Muscle of leg (tissue), 16 donors: Measurements from ENCODE around the gene UHRF2. TPM values are rescaled to one million over a fixed set of nuclear protein-coding genes. Genes with fewer than 3 reads are reported as not detected.
A peak's percentile ranks its signal among the peaks of the same experiment; 100 is the strongest.
"Not testable (repeated sequence)": the region's sequence is repeated elsewhere in the genome, so short reads cannot be mapped to it uniquely, and the experiment has no call there.

Experiments
- DNase-seq: peaks from one replicate; pipeline ENCODE4 v3.0.0; 2013
- H3K27ac ChIP-seq: one replicate; pipeline ENCODE4 v1.5.1; 2013; ENCODE audit warnings: mild to moderate bottlenecking, low read length, control low read depth
- H3K27me3 ChIP-seq: one replicate; pipeline ENCODE4 v1.6.1; 2013; ENCODE audit warnings: low read length; ENCODE audit not compliant: control insufficient read depth, insufficient read depth
- H3K36me3 ChIP-seq: one replicate; pipeline ENCODE4 v1.6.1; 2013; ENCODE audit warnings: low read length; ENCODE audit not compliant: control insufficient read depth, insufficient read depth
- H3K4me1 ChIP-seq: one replicate; pipeline ENCODE4 v1.6.1; 2013; ENCODE audit warnings: low read length; ENCODE audit not compliant: control insufficient read depth, insufficient read depth
- H3K4me3 ChIP-seq: one replicate; pipeline ENCODE4 v1.5.1; 2013; ENCODE audit warnings: low read length, control low read depth
- H3K9me3 ChIP-seq: replicated peaks from 2 replicates; pipeline ENCODE4 v1.6.1; 2013; ENCODE audit warnings: low read depth, low read length; ENCODE audit not compliant: control insufficient read depth
- WGBS: methylation state at CpG from one replicate; pipeline ENCODE4 v1.1.5; 2013; ENCODE audit warnings: missing lambda C conversion rate; ENCODE audit not compliant: insufficient coverage; 5-methylcytosine and 5-hydroxymethylcytosine counted together
- long read RNA-seq, 11 donors: transcript quantifications; one replicate each; lab custom pipeline, GENCODE V29; 2026
- polyA plus RNA-seq, 8 donors: library from polyadenylated mRNA; unstranded; fragments of 120-200 nt; gene quantifications; one replicate each; pipeline versions ENCODE4 v1.2.1 to v1.2.3, GENCODE V29; 2013; ENCODE audit warnings: inconsistent platforms in 1 of 8, low replicate concordance in 1 of 8; ENCODE audit not compliant: insufficient read length in 8 of 8, insufficient read depth in 1 of 8
- total RNA-seq: library from RNA; stranded (reverse); fragments of 120-200 nt; gene quantifications from one replicate; pipeline ENCODE4 v1.2.4, GENCODE V29; 2013

Gene UHRF2, protein sequence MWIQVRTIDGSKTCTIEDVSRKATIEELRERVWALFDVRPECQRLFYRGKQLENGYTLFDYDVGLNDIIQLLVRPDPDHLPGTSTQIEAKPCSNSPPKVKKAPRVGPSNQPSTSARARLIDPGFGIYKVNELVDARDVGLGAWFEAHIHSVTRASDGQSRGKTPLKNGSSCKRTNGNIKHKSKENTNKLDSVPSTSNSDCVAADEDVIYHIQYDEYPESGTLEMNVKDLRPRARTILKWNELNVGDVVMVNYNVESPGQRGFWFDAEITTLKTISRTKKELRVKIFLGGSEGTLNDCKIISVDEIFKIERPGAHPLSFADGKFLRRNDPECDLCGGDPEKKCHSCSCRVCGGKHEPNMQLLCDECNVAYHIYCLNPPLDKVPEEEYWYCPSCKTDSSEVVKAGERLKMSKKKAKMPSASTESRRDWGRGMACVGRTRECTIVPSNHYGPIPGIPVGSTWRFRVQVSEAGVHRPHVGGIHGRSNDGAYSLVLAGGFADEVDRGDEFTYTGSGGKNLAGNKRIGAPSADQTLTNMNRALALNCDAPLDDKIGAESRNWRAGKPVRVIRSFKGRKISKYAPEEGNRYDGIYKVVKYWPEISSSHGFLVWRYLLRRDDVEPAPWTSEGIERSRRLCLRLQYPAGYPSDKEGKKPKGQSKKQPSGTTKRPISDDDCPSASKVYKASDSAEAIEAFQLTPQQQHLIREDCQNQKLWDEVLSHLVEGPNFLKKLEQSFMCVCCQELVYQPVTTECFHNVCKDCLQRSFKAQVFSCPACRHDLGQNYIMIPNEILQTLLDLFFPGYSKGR
- 32.8 TPM for total RNA-seq
- polyA plus RNA-seq = 10 to 100 TPM; 27.3 to 38.6 (median 29.9) TPM
- long read RNA-seq, donor 1, partial matches to known transcripts = 0 of 1 reads
- long read RNA-seq, donor 1, other reads (novel, unspliced or antisense) = 0 of 1 reads
- long read RNA-seq, donor 2 = 0 reads
- long read RNA-seq, donor 3, partial matches to known transcripts = 0 of 2 reads
- long read RNA-seq, donor 3, other reads (novel, unspliced or antisense) = 0 of 2 reads
- long read RNA-seq, donor 4, partial matches to known transcripts = 0 of 1 reads
- long read RNA-seq, donor 4, other reads (novel, unspliced or antisense) = 0 of 1 reads
- long read RNA-seq, donor 5, partial matches to known transcripts = 0 of 3 reads
- long read RNA-seq, donor 5, other reads (novel, unspliced or antisense) = 0 of 3 reads
- long read RNA-seq, donor 6, partial matches to known transcripts = 0 of 3 reads
- long read RNA-seq, donor 6, other reads (novel, unspliced or antisense) = 0 of 3 reads
- long read RNA-seq, donor 7, partial matches to known transcripts = 0 of 1 reads
- long read RNA-seq, donor 7, other reads (novel, unspliced or antisense) = 0 of 1 reads
- long read RNA-seq, donor 8, partial matches to known transcripts = 12 of 14 reads
- long read RNA-seq, donor 8, other reads (novel, unspliced or antisense) = 0 of 14 reads
- long read RNA-seq, donor 9, partial matches to known transcripts = 0 of 1 reads
- long read RNA-seq, donor 9, other reads (novel, unspliced or antisense) = 0 of 1 reads
- long read RNA-seq, donor 10, partial matches to known transcripts = 0 of 3 reads
- long read RNA-seq, donor 10, other reads (novel, unspliced or antisense) = 0 of 3 reads
- long read RNA-seq, donor 11, partial matches to known transcripts = 0 of 2 reads
- long read RNA-seq, donor 11, other reads (novel, unspliced or antisense) = 0 of 2 reads

DNA sequence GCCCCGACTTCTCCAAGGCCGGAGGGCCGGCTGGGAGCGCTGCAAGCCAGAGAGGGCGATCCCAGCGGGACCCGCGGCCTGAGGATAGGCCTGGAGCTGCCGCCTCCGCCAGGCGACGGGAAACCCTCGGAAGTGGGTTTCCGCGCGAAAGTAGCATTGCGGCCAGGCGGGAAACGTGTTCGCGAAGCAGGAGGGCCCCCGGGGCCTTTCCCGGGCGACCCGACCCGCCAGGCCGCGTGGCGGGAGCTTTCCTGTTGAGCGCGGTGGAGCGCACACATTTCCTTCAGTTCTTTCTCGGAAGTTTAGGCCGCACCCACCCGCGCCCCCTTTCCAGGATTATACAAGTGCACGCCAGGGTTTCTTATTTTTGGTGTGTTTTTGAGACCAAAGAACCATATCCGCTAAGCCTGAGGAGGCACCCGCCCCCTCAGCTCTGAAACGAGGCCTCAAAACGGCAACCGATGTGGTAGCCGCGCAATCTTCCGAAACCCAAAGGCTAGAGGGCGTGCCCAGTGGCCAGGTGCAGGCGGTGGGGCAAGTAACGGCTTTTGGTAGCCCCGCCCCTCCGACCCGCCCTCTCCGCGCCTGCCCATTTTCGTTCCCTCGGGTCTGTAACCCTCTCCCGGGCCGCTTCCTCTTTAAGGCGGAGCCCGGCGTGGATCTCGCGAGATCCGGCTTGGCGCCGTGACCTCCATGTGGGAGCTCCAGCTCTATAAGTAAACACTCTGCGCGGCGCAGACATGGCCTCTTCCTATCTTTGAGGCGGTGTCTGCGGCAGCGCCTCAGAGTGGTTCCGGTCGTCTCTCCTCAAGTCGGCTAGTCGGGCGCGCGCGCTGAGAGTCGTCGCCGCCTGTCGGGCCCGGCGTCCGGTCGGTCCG, at the start of gene UHRF2:
Gene UHRF2 (plus strand): TSS at position 713 of the 878 bp plus-strand sequence. CDS start 292 bp downstream, outside the sequence.
- Histone ChIP-seq H3K36me3 (peaks cover 6% of the 10 kb centered on the region), H3K9me3 (no peaks in the 10 kb centered on the region), H3K27ac (peak within 1 kb of the TSS; percentile 93), H3K4me3 (peak within 1 kb of the TSS; percentile 80), H3K4me1 (peaks cover 11% of the 10 kb centered on the region), H3K27me3 (no peaks in the 10 kb centered on the region)
- DNase-seq = peak; percentile 99
- WGBS = under 1% methylated on average over 79 of the region's 88 CpGs

DNA sequence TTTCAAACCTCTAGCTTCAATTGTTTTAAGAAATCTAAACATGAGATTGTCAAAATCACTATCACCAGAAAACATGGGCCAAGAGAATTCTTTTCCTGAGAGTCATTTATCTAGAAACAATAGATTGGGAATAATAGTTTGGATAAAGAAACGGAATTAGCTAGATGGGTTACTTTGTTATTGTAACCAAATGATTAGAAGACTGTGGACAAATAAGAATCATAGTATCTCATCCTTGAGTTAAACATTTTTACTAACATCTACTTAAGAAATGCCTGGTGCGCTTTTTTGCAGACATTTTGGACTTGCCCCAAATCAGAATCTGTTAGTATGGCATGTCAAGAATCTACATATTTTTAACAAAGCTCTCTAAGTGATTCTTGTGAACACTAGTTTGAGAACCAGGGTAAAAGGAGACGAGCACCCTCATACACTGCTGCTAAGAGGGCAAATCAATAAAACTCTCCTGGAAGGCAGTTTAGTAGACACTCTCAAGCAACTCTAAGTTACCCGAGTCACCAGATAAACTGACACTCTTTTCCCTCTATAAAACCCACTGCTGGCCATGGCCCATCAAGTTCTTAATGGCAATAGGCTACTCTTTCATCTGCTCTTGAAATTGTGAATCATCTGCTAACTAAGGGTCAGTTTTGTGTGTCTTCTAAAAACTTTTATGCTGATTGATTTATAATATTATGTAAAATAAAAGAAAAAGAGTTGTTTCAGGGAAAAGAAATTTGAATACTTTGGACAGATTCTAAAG, 45.7 kb upstream of the UHRF2 start:
- H3K27ac ChIP-seq = no peak overlapping the region
- H3K27me3 ChIP-seq = no peaks in the 10 kb centered on the region
- 8% methylated on average over 2 of the region's 4 CpGs for WGBS
- no peaks in the 10 kb centered on the region for H3K36me3 ChIP-seq
- DNase-seq = no peak
- peaks cover 3% of the 10 kb centered on the region for H3K9me3 ChIP-seq
- H3K4me3 ChIP-seq = no peak overlapping the region
- H3K4me1 ChIP-seq = no peaks in the 10 kb centered on the region

DNA sequence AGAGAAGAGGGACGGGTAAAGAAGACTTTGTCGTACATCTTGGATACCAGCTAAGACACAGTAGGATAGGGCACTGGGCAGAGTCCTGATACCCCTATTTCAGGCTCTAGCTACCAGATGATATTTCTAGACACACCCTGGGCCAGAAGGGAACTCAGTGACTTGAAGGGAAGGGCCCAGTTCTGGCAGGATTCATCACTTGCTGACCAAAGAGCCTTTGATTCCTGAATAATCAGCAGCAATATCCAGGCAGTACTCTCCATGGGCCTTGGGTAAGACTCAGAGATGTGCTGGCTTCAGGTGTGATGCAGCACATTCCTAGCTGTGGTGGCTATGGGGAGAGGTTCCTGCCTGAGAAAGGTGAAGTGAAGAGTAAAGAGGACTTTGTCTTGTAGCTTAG, 44.2 kb upstream of the UHRF2 start:
- peaks cover 5% of the 10 kb centered on the region for H3K9me3 ChIP-seq
- no peaks in the 10 kb centered on the region for H3K27me3 ChIP-seq
- H3K36me3 ChIP-seq = no peaks in the 10 kb centered on the region
- H3K4me1 ChIP-seq = no peaks in the 10 kb centered on the region
- no peak for DNase-seq
- H3K27ac ChIP-seq = no peak overlapping the region
- no peak overlapping the region for H3K4me3 ChIP-seq
- WGBS = no CpG with 5 or more reads among the region's 2 CpGs

DNA sequence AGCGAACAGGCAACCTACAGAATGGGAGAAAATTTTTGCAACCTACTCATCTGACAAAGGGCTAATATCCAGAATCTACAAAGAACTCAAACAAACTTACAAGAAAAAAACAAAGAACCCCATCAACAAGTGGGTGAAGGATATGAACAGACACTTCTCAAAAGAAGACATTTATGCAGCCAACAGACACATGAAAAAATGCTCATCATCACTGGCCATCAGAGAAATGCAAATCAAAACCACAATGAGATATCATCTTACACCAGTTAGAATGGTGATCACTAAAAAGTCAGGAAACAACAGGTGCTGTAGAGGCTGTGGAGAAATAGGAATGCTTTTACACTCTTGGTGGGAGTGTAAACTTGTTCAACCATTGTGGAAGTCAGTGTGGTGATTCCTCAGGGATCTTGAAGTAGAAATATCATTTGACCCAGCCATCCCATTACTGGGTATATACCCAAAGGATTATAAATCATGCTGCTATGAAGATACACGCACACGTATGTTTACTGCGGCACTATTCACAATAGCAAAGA, 31.5 kb upstream of the UHRF2 start:
- H3K4me3 ChIP-seq, H3K36me3 ChIP-seq, H3K27ac ChIP-seq, H3K4me1 ChIP-seq, H3K27me3 ChIP-seq, H3K9me3 ChIP-seq, DNase-seq: not testable (repeated sequence)
- no CpG with 5 or more reads among the region's 4 CpGs for whole genome bisulfite sequencing

DNA sequence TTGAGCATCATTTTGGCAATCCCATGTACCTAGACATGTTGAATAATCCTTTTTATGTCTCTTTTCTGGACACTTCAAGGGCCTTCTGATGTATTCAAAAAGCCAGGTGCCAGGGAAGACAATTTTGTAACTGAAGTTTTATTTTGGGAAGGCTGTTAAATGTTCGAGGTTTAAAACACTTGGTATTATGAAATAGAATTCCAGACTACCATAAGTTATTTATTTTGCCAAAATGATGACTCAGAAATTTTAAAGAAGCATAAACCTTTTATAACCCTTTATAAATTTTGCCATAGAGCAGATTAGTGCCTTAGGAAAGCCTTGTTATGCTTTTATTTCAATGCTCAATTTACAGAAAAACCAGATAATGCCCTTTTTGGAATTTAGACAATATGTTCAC, 30.3 kb upstream of the UHRF2 start:
- Histone ChIP-seq H3K4me1 (no peaks in the 10 kb centered on the region), H3K27me3 (no peaks in the 10 kb centered on the region), H3K4me3 (no peak overlapping the region), H3K36me3 (no peaks in the 10 kb centered on the region), H3K27ac (no peak overlapping the region), H3K9me3 (no peaks in the 10 kb centered on the region)
- WGBS = no CpG with 5 or more reads among the region's 1 CpG
- no peak for DNase-seq

DNA sequence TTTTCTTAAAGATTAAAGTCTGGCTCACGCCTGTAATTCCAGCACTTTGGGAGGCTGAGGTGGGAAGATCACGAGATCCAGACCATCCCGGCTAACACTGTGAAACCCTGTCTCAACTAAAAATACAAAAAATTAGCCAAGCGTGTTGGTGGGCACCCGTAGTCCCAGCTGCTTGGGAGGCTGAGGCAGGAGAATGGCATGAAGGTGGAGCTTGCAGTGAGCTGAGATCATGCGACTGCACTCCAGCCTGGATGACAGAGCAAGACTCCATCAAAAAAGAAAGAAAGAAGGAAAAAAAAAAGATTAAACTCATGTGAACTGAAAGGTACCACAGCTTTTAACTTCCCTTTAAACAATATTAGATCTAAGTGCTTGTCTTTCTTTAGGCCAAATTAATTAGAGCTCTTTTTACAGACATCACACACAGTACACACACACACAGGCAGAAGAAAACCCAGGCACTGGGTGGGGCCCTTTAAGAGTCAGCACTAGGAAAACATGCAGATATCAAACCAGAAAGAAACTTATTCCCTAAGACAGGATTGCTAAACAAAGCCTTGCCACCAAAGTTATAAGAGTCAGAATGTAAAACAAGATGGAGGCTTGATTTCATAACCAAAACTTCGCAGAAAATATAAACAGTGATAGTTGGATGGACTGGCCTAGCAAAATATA, 29.3 kb upstream of the UHRF2 start:
- Histone ChIP-seq H3K36me3 (no peaks in the 10 kb centered on the region), H3K9me3 (no peaks in the 10 kb centered on the region), H3K4me1 (no peaks in the 10 kb centered on the region), H3K4me3 (no peak overlapping the region), H3K27me3 (no peaks in the 10 kb centered on the region), H3K27ac (no peak overlapping the region)
- DNase-seq = no peak
- 75% methylated on average over 2 of the region's 7 CpGs for WGBS

DNA sequence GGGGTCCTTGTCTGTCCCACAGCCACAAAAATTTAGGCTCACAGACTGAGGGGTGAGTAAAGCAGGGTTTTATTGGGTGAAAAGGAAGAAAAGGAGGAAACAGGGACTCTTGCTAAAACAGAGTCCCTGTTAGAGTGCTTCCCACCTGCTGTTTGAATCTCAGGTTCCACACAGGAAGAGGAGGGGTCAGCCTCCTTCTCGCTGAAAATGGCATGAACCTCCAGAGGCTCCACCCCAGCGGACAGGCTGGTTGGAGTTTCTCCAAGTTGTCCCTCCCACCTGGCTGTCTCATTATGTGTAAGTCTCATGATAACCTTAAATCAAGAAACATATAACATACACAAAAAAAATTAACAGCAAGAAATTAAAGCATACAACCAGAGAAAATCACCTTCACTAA, 28.3 kb upstream of the UHRF2 start:
- no peaks in the 10 kb centered on the region for H3K9me3 ChIP-seq
- no peaks in the 10 kb centered on the region for H3K27me3 ChIP-seq
- no peak overlapping the region for H3K27ac ChIP-seq
- no CpG with 5 or more reads among the region's 2 CpGs for WGBS
- H3K4me1 ChIP-seq = no peaks in the 10 kb centered on the region
- H3K4me3 ChIP-seq = no peak overlapping the region
- no peak for DNase-seq
- no peaks in the 10 kb centered on the region for H3K36me3 ChIP-seq

DNA sequence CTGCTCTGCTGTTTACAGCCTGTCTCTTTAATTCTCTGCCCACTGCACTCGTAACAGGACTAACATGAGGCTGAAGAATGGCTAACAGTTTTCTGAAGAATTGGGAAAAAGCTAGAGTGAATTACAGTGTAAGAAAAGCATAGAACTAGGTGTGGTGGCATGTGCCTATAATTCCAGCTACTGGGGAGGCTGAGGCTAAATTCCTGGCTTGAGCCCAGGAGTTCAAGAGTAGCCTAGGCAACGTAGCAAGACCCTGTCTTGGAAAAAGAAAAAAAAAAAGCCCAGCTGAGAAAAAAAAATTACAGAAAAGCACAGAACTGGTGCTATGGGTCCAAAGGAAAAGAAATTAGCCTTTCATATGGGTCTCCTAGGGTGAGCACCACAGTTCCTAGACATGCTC, 13.9 kb upstream of the UHRF2 start:
- H3K9me3 ChIP-seq = no peaks in the 10 kb centered on the region
- no peaks in the 10 kb centered on the region for H3K4me1 ChIP-seq
- no peak overlapping the region for H3K27ac ChIP-seq
- no peak overlapping the region for H3K4me3 ChIP-seq
- DNase-seq = no peak
- 0% methylated on average over 1 of the region's 2 CpGs for WGBS
- H3K36me3 ChIP-seq = no peaks in the 10 kb centered on the region
- H3K27me3 ChIP-seq = no peaks in the 10 kb centered on the region
